ENCODE data around the gene MACO1. TPM values are rescaled to one million over a fixed set of nuclear protein-coding genes. Genes with fewer than 3 reads are reported as not detected.

MACO1 gene
- total and polyA plus RNA-seq, 2 donors from 2014 or later, result 12.1 to 19.3 TPM

GRCh38 chr1:25537153-25537831, 106.6 kb downstream of the MACO1 start:
- Histone ChIP-seq H3K9me3 (ENCODE audit: control insufficient read depth in 2 of 3, insufficient read depth in 1 of 3, low read length in 3 of 3) (no peaks in the 10 kb centered on the region), H3K27me3 (ENCODE audit: control insufficient read depth, insufficient read depth, low read length) (no peaks in the 10 kb centered on the region), H3K4me1 (ENCODE audit: control insufficient read depth in 2 of 3, insufficient read depth in 2 of 3, low read depth in 1 of 3, low read length in 3 of 3) (no peaks in the 10 kb centered on the region), H3K36me3 (ENCODE audit: control insufficient read depth in 2 of 3, insufficient read depth in 3 of 3, low read length in 3 of 3) (no peaks in the 10 kb centered on the region), H3K27ac (ENCODE audit: low read depth in 2 of 2, low read length in 2 of 2) (no peak overlapping the region), H3K4me3 (ENCODE audit: low read length in 3 of 3) (no peak overlapping the region), H3K9ac (ENCODE audit: low read length in 3 of 3) (no peak overlapping the region)
- TF ChIP-seq, protein P1, sequence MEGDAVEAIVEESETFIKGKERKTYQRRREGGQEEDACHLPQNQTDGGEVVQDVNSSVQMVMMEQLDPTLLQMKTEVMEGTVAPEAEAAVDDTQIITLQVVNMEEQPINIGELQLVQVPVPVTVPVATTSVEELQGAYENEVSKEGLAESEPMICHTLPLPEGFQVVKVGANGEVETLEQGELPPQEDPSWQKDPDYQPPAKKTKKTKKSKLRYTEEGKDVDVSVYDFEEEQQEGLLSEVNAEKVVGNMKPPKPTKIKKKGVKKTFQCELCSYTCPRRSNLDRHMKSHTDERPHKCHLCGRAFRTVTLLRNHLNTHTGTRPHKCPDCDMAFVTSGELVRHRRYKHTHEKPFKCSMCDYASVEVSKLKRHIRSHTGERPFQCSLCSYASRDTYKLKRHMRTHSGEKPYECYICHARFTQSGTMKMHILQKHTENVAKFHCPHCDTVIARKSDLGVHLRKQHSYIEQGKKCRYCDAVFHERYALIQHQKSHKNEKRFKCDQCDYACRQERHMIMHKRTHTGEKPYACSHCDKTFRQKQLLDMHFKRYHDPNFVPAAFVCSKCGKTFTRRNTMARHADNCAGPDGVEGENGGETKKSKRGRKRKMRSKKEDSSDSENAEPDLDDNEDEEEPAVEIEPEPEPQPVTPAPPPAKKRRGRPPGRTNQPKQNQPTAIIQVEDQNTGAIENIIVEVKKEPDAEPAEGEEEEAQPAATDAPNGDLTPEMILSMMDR (IDR thresholded peaks at IDR 0.05; ENCODE audit: borderline replicate concordance, extremely low read depth, insufficient read depth), result no peak
- FAIRE-seq, result no peak
- no peak for DNase-seq
- intact Hi-C loops (cut with DNase I), result no loop called here

- no peaks in the 10 kb centered on the region for H3K27me3 ChIP-seq (ENCODE audit: control insufficient read depth, insufficient read depth, low read length)
- H3K27ac ChIP-seq (ENCODE audit: low read depth in 2 of 2, low read length in 2 of 2), result no peak overlapping the region
- TF ChIP-seq, protein P1 (IDR thresholded peaks at IDR 0.05; ENCODE audit: borderline replicate concordance, extremely low read depth, insufficient read depth), result no peak
- no peaks in the 10 kb centered on the region for H3K9me3 ChIP-seq (ENCODE audit: control insufficient read depth in 2 of 3, insufficient read depth in 1 of 3, low read length in 3 of 3)
- H3K9ac ChIP-seq (ENCODE audit: low read length in 3 of 3), result no peak overlapping the region
- H3K4me3 ChIP-seq (ENCODE audit: low read length in 3 of 3), result no peak overlapping the region
- no peak for FAIRE-seq
- intact Hi-C loops (cut with DNase I), result no loop called here
- H3K4me1 ChIP-seq (ENCODE audit: control insufficient read depth in 2 of 3, insufficient read depth in 2 of 3, low read depth in 1 of 3, low read length in 3 of 3), result no peaks in the 10 kb centered on the region
- DNase-seq, result no peak
- H3K36me3 ChIP-seq (ENCODE audit: control insufficient read depth in 2 of 3, insufficient read depth in 3 of 3, low read length in 3 of 3), result no peaks in the 10 kb centered on the region
Measured at GRCh38 chr1:25538191-25538767, 107.6 kb downstream of the MACO1 start.

GRCh38 chr1:25540750-25541342, 110.1 kb downstream of the MACO1 start:
- Histone ChIP-seq H3K36me3 (ENCODE audit: control insufficient read depth in 2 of 3, insufficient read depth in 3 of 3, low read length in 3 of 3) (no peaks in the 10 kb centered on the region), H3K27me3 (ENCODE audit: control insufficient read depth, insufficient read depth, low read length) (no peaks in the 10 kb centered on the region), H3K9ac (ENCODE audit: low read length in 3 of 3) (no peak overlapping the region), H3K4me3 (ENCODE audit: low read length in 3 of 3) (no peak overlapping the region), H3K4me1 (ENCODE audit: control insufficient read depth in 2 of 3, insufficient read depth in 2 of 3, low read depth in 1 of 3, low read length in 3 of 3) (peaks cover 0 to 12% (median 0%) of the 10 kb centered on the region in 3 donors), H3K9me3 (ENCODE audit: control insufficient read depth in 2 of 3, insufficient read depth in 1 of 3, low read length in 3 of 3) (no peaks in the 10 kb centered on the region), H3K27ac (ENCODE audit: low read depth in 2 of 2, low read length in 2 of 2) (no peak overlapping the region)
- TF ChIP-seq, protein P1 (IDR thresholded peaks at IDR 0.05; ENCODE audit: borderline replicate concordance, extremely low read depth, insufficient read depth), result no peak
- no peak for FAIRE-seq
- intact Hi-C loops (cut with DNase I), result no loop called here
- no peak for DNase-seq
